Activated CD8-positive, alpha-beta T cell treated with anti-CD3 and anti-CD28 coated beads for 36 hours (primary cell): Measurements from ENCODE around the gene BHLHE23. TPM values are rescaled to one million over a fixed set of nuclear protein-coding genes. Genes with fewer than 3 reads are reported as not detected.
A peak's percentile ranks its signal among the peaks of the same experiment; 100 is the strongest.

Source experiments
- ATAC-seq: fragments of 200-7000 bp; cut with Tn5 transposase; one replicate; pipeline ENCODE4 v1.10.0; 2021; ENCODE audit warnings: mild to moderate bottlenecking, moderate library complexity
- CTCF ChIA-PET: fragments of 350-600 bp; sonication (Branson Sonifier 250); formaldehyde crosslinking; loops from one replicate; lab custom pipeline; 2021; ENCODE audit warnings: antibody characterized with exemption; lab: Charles Lee
- POLR2A ChIA-PET: fragments of 350-600 bp; sonication (Branson Sonifier 250); formaldehyde crosslinking; loops from one replicate; lab custom pipeline; 2021; ENCODE audit warnings: antibody characterized with exemption; lab: Charles Lee
- DNase-seq: peaks from one replicate; pipeline ENCODE4 v3.0.0-alpha.2; 2020
- H3K27ac Mint-ChIP-seq: one replicate; pipeline ENCODE4 v1.8.0; 2021; ENCODE audit warnings: mild to moderate bottlenecking, mixed read lengths
- H3K27me3 Mint-ChIP-seq: one replicate; pipeline ENCODE4 v1.8.0; 2021; ENCODE audit warnings: mixed read lengths
- H3K36me3 Mint-ChIP-seq: one replicate; pipeline ENCODE4 v1.8.0; 2021; ENCODE audit warnings: low read depth, mixed read lengths
- H3K4me1 Mint-ChIP-seq: one replicate; pipeline ENCODE4 v1.8.0; 2021; ENCODE audit warnings: low read depth, mixed read lengths
- H3K4me3 Mint-ChIP-seq: one replicate; pipeline ENCODE4 v1.8.0; 2021; ENCODE audit warnings: mild to moderate bottlenecking, moderate library complexity, mixed read lengths
- H3K9me3 Mint-ChIP-seq: one replicate; pipeline ENCODE4 v1.8.0; 2021; ENCODE audit warnings: mixed read lengths
- CTCF ChIP-seq: fragments of 200-600 bp; IDR thresholded peaks from one replicate; pipeline ENCODE4 v1.8.0; 2022; ENCODE audit warnings: antibody characterized with exemption, mild to moderate bottlenecking
- intact Hi-C: fragments of 100-400 bp; cut with micrococcal nuclease; formaldehyde crosslinking; loops from one replicate; pipeline ENCODE4 v1.10.0; 2022
- total RNA-seq, 2 experiments: library from RNA; stranded (reverse); gene quantifications; one replicate each; pipeline ENCODE4 v1.2.3, GENCODE V29; 2021

The BHLHE23 gene
- total RNA-seq, 2 experiments from 2014 or later = not detected

GRCh38 chr20:62971950-62972844, 34.6 kb downstream of the BHLHE23 start:
- no peak overlapping the region for H3K4me3 Mint-ChIP-seq
- H3K36me3 Mint-ChIP-seq = no peaks in the 10 kb centered on the region
- H3K9me3 Mint-ChIP-seq = no peaks in the 10 kb centered on the region
- peak; percentile 66 for TF ChIP-seq CTCF
- DNase-seq = peak; percentile 92
- peaks cover 16% of the 10 kb centered on the region for H3K4me1 Mint-ChIP-seq
- ATAC-seq = peak; percentile 99
- POLR2A ChIA-PET = interaction anchor here (1.0 to 1.8 kb wide), 3 partner anchors 12 to 177 kb away, joined by 3 to 11 read pairs (median 4); no protein-coding TSS in a partner anchor
- peaks cover 39% of the 10 kb centered on the region for H3K27me3 Mint-ChIP-seq
- CTCF ChIA-PET = interaction anchor here (0.6 to 1.5 kb wide), 23 partner anchors 9 to 242 kb away, joined by 3 to 17 read pairs (median 3); no protein-coding TSS in a partner anchor
- no peak overlapping the region for H3K27ac Mint-ChIP-seq
- intact Hi-C loops = loop anchor here (2.0 kb wide), 1 partner anchor 37 kb away; no protein-coding TSS in a partner anchor

GRCh38 chr20:62971211-62971949, 35.4 kb downstream of the BHLHE23 start:
- Mint-ChIP-seq H3K9me3 (no peaks in the 10 kb centered on the region), H3K27me3 (peaks cover 35% of the 10 kb centered on the region), H3K27ac (no peak overlapping the region), H3K36me3 (no peaks in the 10 kb centered on the region), H3K4me1 (peaks cover 13% of the 10 kb centered on the region), H3K4me3 (no peak overlapping the region)
- TF ChIP-seq CTCF = no peak
- DNase-seq (no peak), ATAC-seq (no peak)
- ChIA-PET POLR2A (interaction anchor here (1.8 to 2.6 kb wide), 2 partner anchors 11 to 38 kb away, joined by 10 to 11 read pairs; no protein-coding TSS in a partner anchor), CTCF (interaction anchor here (0.6 to 1.7 kb wide), 2 partner anchors 20 to 70 kb away, joined by 3 to 6 read pairs; no protein-coding TSS in a partner anchor)
- intact Hi-C loops = no loop called here

- Mint-ChIP-seq H3K9me3 (no peaks in the 10 kb centered on the region), H3K4me1 (peaks cover 12% of the 10 kb centered on the region), H3K27ac (no peak overlapping the region), H3K4me3 (no peak overlapping the region), H3K27me3 (peaks cover 30% of the 10 kb centered on the region), H3K36me3 (peaks cover 2% of the 10 kb centered on the region)
- CTCF ChIA-PET = interaction anchor here (0.6 to 1.7 kb wide), 4 partner anchors 10 to 69 kb away, joined by 3 to 6 read pairs (median 3); no protein-coding TSS in a partner anchor
- intact Hi-C loops = no loop called here
- ATAC-seq (no peak), DNase-seq (no peak)
- no peak for TF ChIP-seq CTCF
- POLR2A ChIA-PET = interaction anchor here (0.8 to 2.6 kb wide), 3 partner anchors 10 to 44 kb away, joined by 3 to 10 read pairs (median 4); partner anchors contain the start of gene DIDO1
Measured at GRCh38 chr20:62970307-62971210, 36.2 kb downstream of the BHLHE23 start.

GRCh38 chr20:62969939-62970306, 36.8 kb downstream of the BHLHE23 start:
- Mint-ChIP-seq H3K27me3 (peaks cover 28% of the 10 kb centered on the region), H3K36me3 (peaks cover 3% of the 10 kb centered on the region), H3K9me3 (no peaks in the 10 kb centered on the region), H3K27ac (no peak overlapping the region), H3K4me1 (peaks cover 12% of the 10 kb centered on the region), H3K4me3 (no peak overlapping the region)
- DNase-seq (no peak), ATAC-seq (no peak)
- ChIA-PET POLR2A (interaction anchor here (0.8 to 2.6 kb wide), 3 partner anchors 10 to 43 kb away, joined by 3 to 10 read pairs (median 4); partner anchors contain the start of gene DIDO1), CTCF (interaction anchor here (0.6 to 1.7 kb wide), 3 partner anchors 11 to 69 kb away, joined by 3 to 6 read pairs (median 3); no protein-coding TSS in a partner anchor)
- intact Hi-C loops = no loop called here
- TF ChIP-seq CTCF = no peak
